ENCODE measurements around the gene SLC66A1. TPM values are rescaled to one million over a fixed set of nuclear protein-coding genes. Genes with fewer than 3 reads are reported as not detected.

SLC66A1 gene
- total and polyA plus RNA-seq, 2 experiments from 2014 or later = 21.1 to 24.0 TPM

DNA sequence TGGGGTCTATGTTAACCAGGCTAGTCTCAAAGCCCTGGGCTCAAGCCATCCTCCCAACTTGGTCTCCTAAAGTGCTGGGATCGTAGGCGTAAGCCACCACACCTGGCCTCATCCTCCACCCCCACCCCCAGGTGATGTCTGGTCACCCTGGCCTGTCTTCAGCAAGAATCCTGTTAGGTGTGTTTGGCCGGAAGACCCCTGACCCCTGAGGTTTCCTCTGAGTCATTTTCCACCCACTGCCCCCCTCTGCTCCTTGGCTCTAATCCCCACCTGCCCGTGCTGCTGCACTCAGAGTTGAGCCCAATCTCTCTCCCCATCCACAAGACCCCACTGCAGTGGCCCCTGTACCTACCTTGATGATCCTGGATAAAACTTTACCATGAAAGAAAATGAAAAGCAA, 25.2 kb downstream of the SLC66A1 start:
- Histone ChIP-seq H3K4me1 (ENCODE audit: low read depth) (no peaks in the 10 kb centered on the region), H3K4me3 (no peak overlapping the region), H3K36me3 (peaks cover under 1% of the 10 kb centered on the region), H3K9me3 (ENCODE audit: low read depth) (no peaks in the 10 kb centered on the region), H3K27ac (no peak overlapping the region), H3K27me3 (no peaks in the 10 kb centered on the region)
- no peak for DNase-seq (ENCODE audit: low read depth in 1 of 2, low spot score in 1 of 2)
- TF ChIP-seq CTCF (IDR thresholded peaks at IDR 0.05; ENCODE audit: low read depth, low read length) = no peak

GRCh38 chr1:19338323-19338762, 26.2 kb downstream of the SLC66A1 start:
- Histone ChIP-seq H3K9me3 (ENCODE audit: low read depth) (no peaks in the 10 kb centered on the region), H3K27me3 (no peaks in the 10 kb centered on the region), H3K27ac (no peak overlapping the region), H3K4me3 (no peak overlapping the region), H3K36me3 (peaks cover 9% of the 10 kb centered on the region), H3K4me1 (ENCODE audit: low read depth) (no peaks in the 10 kb centered on the region)
- peak; percentile 7 for TF ChIP-seq CTCF (IDR thresholded peaks at IDR 0.05; ENCODE audit: low read depth, low read length)
- DNase-seq (ENCODE audit: low read depth in 1 of 2, low spot score in 1 of 2) = peak in 1 of 2 donors; percentile 68

- Histone ChIP-seq H3K27ac (no peak overlapping the region), H3K9me3 (ENCODE audit: low read depth) (no peaks in the 10 kb centered on the region), H3K4me3 (no peak overlapping the region), H3K27me3 (no peaks in the 10 kb centered on the region), H3K4me1 (ENCODE audit: low read depth) (no peaks in the 10 kb centered on the region), H3K36me3 (peaks cover 17% of the 10 kb centered on the region)
- TF ChIP-seq CTCF (IDR thresholded peaks at IDR 0.05; ENCODE audit: low read depth, low read length) = no peak
- no peak for DNase-seq (ENCODE audit: low read depth in 1 of 2, low spot score in 1 of 2)
Measured at GRCh38 chr1:19339214-19339861, 27.2 kb downstream of the SLC66A1 start.

DNA sequence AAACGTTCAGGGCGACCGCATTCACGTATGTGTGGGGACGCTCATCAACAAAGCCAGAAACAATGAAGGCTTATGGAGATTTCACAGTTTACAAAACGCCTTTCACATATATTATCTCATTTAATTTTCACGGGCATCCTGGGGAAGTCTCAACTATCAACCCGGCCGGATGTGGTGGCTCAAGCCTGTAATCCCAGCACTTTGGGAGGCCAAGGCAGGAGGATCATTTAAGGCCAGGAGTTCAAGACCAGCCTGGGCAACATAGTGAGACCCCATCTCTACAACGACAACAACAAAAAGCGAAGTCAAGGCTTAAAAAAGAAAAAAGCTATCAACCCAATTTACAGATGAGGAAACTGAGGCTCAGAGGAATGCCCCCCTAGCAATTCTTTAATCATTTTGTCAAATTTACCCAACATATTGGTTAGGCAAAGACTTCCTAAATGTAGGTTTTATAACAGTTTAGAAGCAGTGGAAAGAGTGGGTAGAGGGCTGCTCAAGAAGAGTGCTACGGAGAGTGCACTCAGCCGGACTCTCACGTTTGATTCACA, 28.3 kb downstream of the SLC66A1 start:
- Histone ChIP-seq H3K27me3 (no peaks in the 10 kb centered on the region), H3K4me3 (no peak overlapping the region), H3K27ac (no peak overlapping the region), H3K9me3 (ENCODE audit: low read depth) (no peaks in the 10 kb centered on the region), H3K4me1 (ENCODE audit: low read depth) (no peaks in the 10 kb centered on the region), H3K36me3 (peaks cover 22% of the 10 kb centered on the region)
- DNase-seq (ENCODE audit: low read depth in 1 of 2, low spot score in 1 of 2) = no peak
- TF ChIP-seq CTCF (IDR thresholded peaks at IDR 0.05; ENCODE audit: low read depth, low read length) = no peak

- DNase-seq (ENCODE audit: low read depth in 1 of 2, low spot score in 1 of 2) = peak; percentile 81 to 82
- TF ChIP-seq CTCF (IDR thresholded peaks at IDR 0.05; ENCODE audit: low read depth, low read length) = peak; percentile 94
- Histone ChIP-seq H3K4me3 (no peak overlapping the region), H3K27ac (no peak overlapping the region), H3K36me3 (peaks cover 22% of the 10 kb centered on the region), H3K27me3 (no peaks in the 10 kb centered on the region), H3K4me1 (ENCODE audit: low read depth) (no peaks in the 10 kb centered on the region), H3K9me3 (ENCODE audit: low read depth) (no peaks in the 10 kb centered on the region)
Measured at GRCh38 chr1:19341201-19342061, 29.3 kb downstream of the SLC66A1 start.
